Measurements from ENCODE around the gene MMP12.
"Not testable (repeated sequence)": the region's sequence is repeated elsewhere in the genome, so short reads cannot be mapped to it uniquely, and the experiment has no call there.

Gene MMP12

GRCh38 chr11:102882389-102883024, 7.7 kb upstream of the MMP12 start:
- peak in 1 of 2 donors; percentile 89 for DNase-seq (ENCODE audit: low read depth in 2 of 2)
- H3K4me3 ChIP-seq (replicated peaks in 1 of 2; ENCODE audit: low read depth in 2 of 2, low read length in 2 of 2): no peak overlapping the region

GRCh38 chr11:102879801-102880200, 5.0 kb upstream of the MMP12 start:
- no peak for TF ChIP-seq CTCF (IDR thresholded peaks at IDR 0.05; ENCODE audit: low read depth, low read length)
- no peak for DNase-seq (ENCODE audit: low read depth in 2 of 2)
- H3K4me3 ChIP-seq (replicated peaks in 1 of 2; ENCODE audit: low read depth in 2 of 2, low read length in 2 of 2): no peak overlapping the region

More at GRCh38 chr11:102882389-102883024, 7.7 kb upstream of the MMP12 start:
- no peak for TF ChIP-seq CTCF (IDR thresholded peaks at IDR 0.05; ENCODE audit: low read depth, low read length)

GRCh38 chr11:102878595-102878994, 3.8 kb upstream of the MMP12 start:
- DNase-seq (ENCODE audit: low read depth in 2 of 2): no peak
- H3K4me3 ChIP-seq (replicated peaks in 1 of 2; ENCODE audit: low read depth in 2 of 2, low read length in 2 of 2): no peak overlapping the region
- TF ChIP-seq CTCF (IDR thresholded peaks at IDR 0.05; ENCODE audit: low read depth, low read length): no peak

- H3K4me3 ChIP-seq (replicated peaks in 1 of 2; ENCODE audit: low read depth in 2 of 2, low read length in 2 of 2); DNase-seq (ENCODE audit: low read depth in 2 of 2): not testable (repeated sequence)
Measured at GRCh38 chr11:102869354-102869964, 5.3 kb downstream of the MMP12 start.

- TF ChIP-seq CTCF (IDR thresholded peaks at IDR 0.05; ENCODE audit: low read depth, low read length): no peak
- DNase-seq (ENCODE audit: low read depth in 2 of 2): peak in 1 of 2 donors; percentile 34
- no peak overlapping the region for H3K4me3 ChIP-seq (replicated peaks in 1 of 2; ENCODE audit: low read depth in 2 of 2, low read length in 2 of 2)
Measured at GRCh38 chr11:102868339-102868738, 6.4 kb downstream of the MMP12 start.

GRCh38 chr11:102864724-102865123, 10.1 kb downstream of the MMP12 start:
- no peak overlapping the region for H3K4me3 ChIP-seq (replicated peaks in 1 of 2; ENCODE audit: low read depth in 2 of 2, low read length in 2 of 2)
- no peak for DNase-seq (ENCODE audit: low read depth in 2 of 2)
- TF ChIP-seq CTCF (IDR thresholded peaks at IDR 0.05; ENCODE audit: low read depth, low read length): no peak

- TF ChIP-seq CTCF (IDR thresholded peaks at IDR 0.05; ENCODE audit: low read depth, low read length): no peak
- no peak for DNase-seq (ENCODE audit: low read depth in 2 of 2)
- no peak overlapping the region for H3K4me3 ChIP-seq (replicated peaks in 1 of 2; ENCODE audit: low read depth in 2 of 2, low read length in 2 of 2)
Measured at GRCh38 chr11:102853956-102854355, 20.8 kb downstream of the MMP12 start.
